Astrocyte (in vitro differentiated cells and primary cell): ENCODE results near the gene COG3. TPM values are rescaled to one million over a fixed set of nuclear protein-coding genes. Genes with fewer than 3 reads are reported as not detected.

Experiments used
- DNase-seq: peaks from one replicate; pipeline ENCODE4 v3.0.0-alpha.2; 2010; ENCODE audit warnings: low read depth
- FAIRE-seq: peaks from 2 replicates; lab custom pipeline; 2011; peaks lifted over from hg19 to GRCh38; lab: Jason Lieb, UNC
- H2AFZ ChIP-seq: 2 replicates; pipeline ENCODE4 v1.6.0; 2012; ENCODE audit warnings: low read depth, low read length, inconsistent platforms
- H3K27ac ChIP-seq: 2 replicates; pipeline ENCODE4 v1.5.1; 2011; ENCODE audit warnings: low read depth, low read length, inconsistent platforms
- H3K27me3 ChIP-seq: 2 replicates; pipeline ENCODE4 v1.6.0; 2011; ENCODE audit warnings: low read length, inconsistent platforms; ENCODE audit not compliant: insufficient read depth
- H3K36me3 ChIP-seq: 2 replicates; pipeline ENCODE4 v1.5.1; 2011; ENCODE audit warnings: low read length, inconsistent platforms; ENCODE audit not compliant: insufficient read depth
- H3K4me1 ChIP-seq: 2 replicates; pipeline ENCODE4 v1.5.1; 2011; ENCODE audit warnings: low read length, inconsistent platforms; ENCODE audit not compliant: insufficient read depth
- H3K4me2 ChIP-seq: 2 replicates; pipeline ENCODE4 v1.6.0; 2012; ENCODE audit warnings: low read length, inconsistent platforms
- H3K4me3 ChIP-seq: 2 replicates; pipeline ENCODE4 v1.5.1; 2011; ENCODE audit warnings: low read depth, mild to moderate bottlenecking, low read length, inconsistent platforms; ENCODE audit not compliant: insufficient read depth
- H3K79me2 ChIP-seq: 2 replicates; pipeline ENCODE4 v1.6.0; 2012; ENCODE audit warnings: mild to moderate bottlenecking, low read length, inconsistent platforms; ENCODE audit not compliant: insufficient read depth
- H3K9ac ChIP-seq: 2 replicates; pipeline ENCODE4 v1.6.0; 2012; ENCODE audit warnings: mild to moderate bottlenecking, low read length, inconsistent platforms
- H3K9me3 ChIP-seq: 2 replicates; pipeline ENCODE4 v1.5.1; 2012; ENCODE audit warnings: low read depth, mild to moderate bottlenecking, low read length, inconsistent platforms; ENCODE audit not compliant: insufficient read depth
- H4K20me1 ChIP-seq: 2 replicates; pipeline ENCODE4 v1.6.0; 2012; ENCODE audit warnings: low read length, inconsistent platforms; ENCODE audit not compliant: insufficient read depth
- H3K27ac Mint-ChIP-seq: one replicate; pipeline ENCODE4 v1.8.0; 2021; ENCODE audit warnings: mild to moderate bottlenecking, mixed read lengths; ENCODE audit not compliant: unreplicated experiment
- H3K27me3 Mint-ChIP-seq: one replicate; pipeline ENCODE4 v1.8.0; 2021; ENCODE audit warnings: low read depth, mixed read lengths; ENCODE audit not compliant: unreplicated experiment
- H3K36me3 Mint-ChIP-seq: one replicate; pipeline ENCODE4 v1.8.0; 2021; ENCODE audit warnings: low read depth, mixed read lengths; ENCODE audit not compliant: unreplicated experiment
- H3K4me1 Mint-ChIP-seq: one replicate; pipeline ENCODE4 v1.8.0; 2021; ENCODE audit warnings: low read depth, mixed read lengths; ENCODE audit not compliant: unreplicated experiment
- H3K4me3 Mint-ChIP-seq: one replicate; pipeline ENCODE4 v1.8.0; 2021; ENCODE audit warnings: mild to moderate bottlenecking, moderate library complexity, mixed read lengths; ENCODE audit not compliant: unreplicated experiment
- H3K9me3 Mint-ChIP-seq: one replicate; pipeline ENCODE4 v1.8.0; 2021; ENCODE audit warnings: mild to moderate bottlenecking, mixed read lengths; ENCODE audit not compliant: unreplicated experiment
- EZH2 ChIP-seq: IDR thresholded peaks from 2 replicates; pipeline ENCODE4 v1.6.1; 2012; ENCODE audit warnings: mild to moderate bottlenecking, low read length, inconsistent platforms; ENCODE audit not compliant: insufficient read depth
- total RNA-seq: library from RNA; stranded (reverse); gene quantifications from 2 replicates; pipeline ENCODE4 v1.2.1, GENCODE V29; 2021
- TF ChIP-seq, protein P1 (sequence below): IDR thresholded peaks from 2 replicates; pipeline ENCODE4 v1.5.1; 2011; ENCODE audit warnings: low read depth, mild to moderate bottlenecking, inconsistent platforms, low read length, moderate library complexity; ENCODE audit not compliant: insufficient read depth

COG3 gene
- total RNA-seq, 1 donor from 2014 or later = 24.9 TPM

DNA sequence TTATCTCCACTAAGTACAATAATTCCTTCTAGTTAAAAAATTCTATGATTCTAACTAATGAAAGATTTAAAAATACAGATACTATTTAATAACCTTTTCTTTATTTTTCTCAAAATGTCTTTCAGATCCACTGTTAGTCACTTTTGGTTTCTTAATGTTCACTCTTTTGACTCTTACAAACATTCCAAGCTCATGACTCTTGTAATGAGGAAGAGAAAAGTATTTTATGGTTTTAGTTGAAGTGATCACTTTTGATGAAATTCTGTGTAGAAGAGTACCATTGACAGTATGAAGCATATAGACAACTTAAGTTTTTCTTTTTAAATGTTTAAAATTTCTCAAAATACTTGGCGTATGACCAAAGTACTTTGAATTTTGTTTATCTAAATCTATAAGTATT is 27.8 kb downstream of the COG3 start:
- Histone ChIP-seq H3K79me2 (no peaks in the 10 kb centered on the region), H3K4me1 (peaks cover 16% of the 10 kb centered on the region), H3K4me2 (peak overlapping the region; percentile 57), H3K27ac (peak overlapping the region; percentile 62), H3K36me3 (peaks cover 36% of the 10 kb centered on the region), H3K9ac (no peak overlapping the region), H3K9me3 (no peaks in the 10 kb centered on the region), H4K20me1 (no peaks in the 10 kb centered on the region), H3K27me3 (no peaks in the 10 kb centered on the region), H3K4me3 (no peak overlapping the region), H2AFZ (no peak overlapping the region)
- TF ChIP-seq, protein P1, sequence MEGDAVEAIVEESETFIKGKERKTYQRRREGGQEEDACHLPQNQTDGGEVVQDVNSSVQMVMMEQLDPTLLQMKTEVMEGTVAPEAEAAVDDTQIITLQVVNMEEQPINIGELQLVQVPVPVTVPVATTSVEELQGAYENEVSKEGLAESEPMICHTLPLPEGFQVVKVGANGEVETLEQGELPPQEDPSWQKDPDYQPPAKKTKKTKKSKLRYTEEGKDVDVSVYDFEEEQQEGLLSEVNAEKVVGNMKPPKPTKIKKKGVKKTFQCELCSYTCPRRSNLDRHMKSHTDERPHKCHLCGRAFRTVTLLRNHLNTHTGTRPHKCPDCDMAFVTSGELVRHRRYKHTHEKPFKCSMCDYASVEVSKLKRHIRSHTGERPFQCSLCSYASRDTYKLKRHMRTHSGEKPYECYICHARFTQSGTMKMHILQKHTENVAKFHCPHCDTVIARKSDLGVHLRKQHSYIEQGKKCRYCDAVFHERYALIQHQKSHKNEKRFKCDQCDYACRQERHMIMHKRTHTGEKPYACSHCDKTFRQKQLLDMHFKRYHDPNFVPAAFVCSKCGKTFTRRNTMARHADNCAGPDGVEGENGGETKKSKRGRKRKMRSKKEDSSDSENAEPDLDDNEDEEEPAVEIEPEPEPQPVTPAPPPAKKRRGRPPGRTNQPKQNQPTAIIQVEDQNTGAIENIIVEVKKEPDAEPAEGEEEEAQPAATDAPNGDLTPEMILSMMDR = no peak
- TF ChIP-seq EZH2 = no peak
- DNase-seq (no peak), FAIRE-seq (no peak)
- no peaks in the 10 kb centered on the region for H3K9me3 Mint-ChIP-seq
- H3K4me1 Mint-ChIP-seq = no peaks in the 10 kb centered on the region
- H3K27me3 Mint-ChIP-seq = no peaks in the 10 kb centered on the region
- H3K36me3 Mint-ChIP-seq = peaks cover 8% of the 10 kb centered on the region
- H3K4me3 Mint-ChIP-seq = no peak overlapping the region
- no peak overlapping the region for H3K27ac Mint-ChIP-seq

DNA sequence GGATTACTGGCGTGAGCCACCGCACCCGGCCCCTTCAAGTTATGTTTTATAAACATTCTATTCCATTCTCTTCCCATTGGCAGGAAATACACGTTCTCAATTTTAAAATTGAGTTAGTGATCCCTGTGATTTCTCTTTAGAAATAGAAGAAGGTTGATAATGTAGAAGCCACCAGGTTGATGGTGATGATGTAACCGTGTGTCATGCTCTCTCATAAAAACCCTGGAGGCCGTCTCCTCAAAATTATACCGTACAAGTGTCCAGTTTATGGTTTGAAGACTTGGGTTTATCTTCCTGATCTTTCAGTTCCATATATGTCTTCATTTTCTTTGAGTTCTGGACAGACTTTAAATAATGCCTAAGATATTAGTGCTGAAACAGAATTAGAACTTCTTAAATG is 32.2 kb downstream of the COG3 start:
- Mint-ChIP-seq H3K4me3 (no peak overlapping the region), H3K36me3 (peaks cover 21% of the 10 kb centered on the region), H3K27ac (no peak overlapping the region), H3K9me3 (peaks cover 3% of the 10 kb centered on the region), H3K4me1 (peaks cover 10% of the 10 kb centered on the region), H3K27me3 (no peaks in the 10 kb centered on the region)
- H3K27ac ChIP-seq = no peak overlapping the region
- H3K36me3 ChIP-seq = peaks cover 29% of the 10 kb centered on the region
- H2AFZ ChIP-seq = no peak overlapping the region
- H3K79me2 ChIP-seq = peaks cover 6% of the 10 kb centered on the region
- no peak overlapping the region for H3K9ac ChIP-seq
- DNase-seq (no peak), FAIRE-seq (no peak)
- peaks cover 37% of the 10 kb centered on the region for H3K4me1 ChIP-seq
- no peak overlapping the region for H3K4me2 ChIP-seq
- peaks cover 10% of the 10 kb centered on the region for H4K20me1 ChIP-seq
- TF ChIP-seq, protein P1 = no peak
- TF ChIP-seq EZH2 = no peak
- no peaks in the 10 kb centered on the region for H3K9me3 ChIP-seq
- no peak overlapping the region for H3K4me3 ChIP-seq
- no peaks in the 10 kb centered on the region for H3K27me3 ChIP-seq

DNA sequence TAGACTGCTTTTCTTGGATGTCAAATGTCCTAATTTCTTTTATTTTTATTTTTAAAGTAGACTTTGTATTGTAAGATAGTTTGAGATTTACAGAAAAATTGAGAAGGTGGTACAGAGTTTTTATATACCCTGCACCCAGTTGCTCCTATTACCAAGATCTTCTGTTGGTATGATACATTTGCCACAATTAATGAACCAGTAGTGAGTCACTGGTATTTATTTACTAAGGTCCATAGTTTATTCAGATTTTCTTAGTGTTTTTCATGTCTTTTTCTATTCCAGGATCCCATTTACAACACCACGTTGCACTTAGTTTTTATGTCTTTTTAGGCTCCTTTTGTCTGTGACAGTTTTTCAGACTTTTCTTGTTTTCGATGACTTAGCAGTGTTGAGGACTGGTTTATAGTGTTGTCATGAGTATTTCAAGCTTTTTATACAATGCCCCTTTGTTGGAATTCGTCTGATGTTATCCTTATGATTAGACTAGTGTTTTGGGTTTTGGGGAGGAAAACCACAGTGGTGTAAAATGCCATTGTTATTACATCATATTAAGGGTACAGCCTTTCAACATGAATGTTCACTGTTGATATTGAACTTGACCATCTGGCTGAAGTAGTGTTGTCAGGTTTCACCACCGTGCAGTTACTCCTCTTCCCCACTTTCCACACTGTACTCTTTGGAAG is 35.9 kb downstream of the COG3 start:
- H3K27ac ChIP-seq = peak overlapping the region; percentile 90
- H3K79me2 ChIP-seq = peaks cover 23% of the 10 kb centered on the region
- peaks cover 10% of the 10 kb centered on the region for H3K4me1 Mint-ChIP-seq
- peaks cover 28% of the 10 kb centered on the region for H3K36me3 Mint-ChIP-seq
- no peaks in the 10 kb centered on the region for H3K9me3 ChIP-seq
- peaks cover 3% of the 10 kb centered on the region for H3K9me3 Mint-ChIP-seq
- peak overlapping the region; percentile 93 for H3K27ac Mint-ChIP-seq
- H3K4me3 Mint-ChIP-seq = peak overlapping the region; percentile 29
- peak; percentile 99 for FAIRE-seq
- H3K36me3 ChIP-seq = peaks cover 40% of the 10 kb centered on the region
- peaks cover 25% of the 10 kb centered on the region for H3K4me1 ChIP-seq
- peak; percentile 96 for DNase-seq
- H2AFZ ChIP-seq = no peak overlapping the region
- peak overlapping the region; percentile 14 for H3K4me3 ChIP-seq
- peak overlapping the region; percentile 69 for H3K9ac ChIP-seq
- H3K27me3 ChIP-seq = no peaks in the 10 kb centered on the region
- no peaks in the 10 kb centered on the region for H3K27me3 Mint-ChIP-seq
- no peak for TF ChIP-seq EZH2
- TF ChIP-seq, protein P1 = no peak
- H3K4me2 ChIP-seq = peak overlapping the region; percentile 71
- peaks cover 37% of the 10 kb centered on the region for H4K20me1 ChIP-seq
